Measurements from ENCODE around the gene CCDC91.

CCDC91 gene

GRCh38 chr12:28278499-28278898 lies 88.2 kb downstream of the CCDC91 start:
- Histone ChIP-seq H3K27me3 (ENCODE audit: control insufficient read depth, insufficient read depth, low read length) (no peaks in the 10 kb centered on the region), H3K36me3 (ENCODE audit: control insufficient read depth, insufficient read depth, low read length) (no peaks in the 10 kb centered on the region), H3K4me3 (ENCODE audit: low read length) (no peak overlapping the region), H3K9ac (ENCODE audit: low read length) (no peak overlapping the region), H3K27ac (ENCODE audit: low read depth, low read length) (no peak overlapping the region), H3K4me1 (ENCODE audit: control insufficient read depth, insufficient read depth, low read length) (no peaks in the 10 kb centered on the region)

GRCh38 chr12:28278960-28279359 lies 88.7 kb downstream of the CCDC91 start:
- H3K27me3 ChIP-seq (ENCODE audit: control insufficient read depth, insufficient read depth, low read length), result no peaks in the 10 kb centered on the region
- no peak overlapping the region for H3K4me3 ChIP-seq (ENCODE audit: low read length)
- H3K9ac ChIP-seq (ENCODE audit: low read length), result no peak overlapping the region
- no peaks in the 10 kb centered on the region for H3K36me3 ChIP-seq (ENCODE audit: control insufficient read depth, insufficient read depth, low read length)
- H3K4me1 ChIP-seq (ENCODE audit: control insufficient read depth, insufficient read depth, low read length), result no peaks in the 10 kb centered on the region
- H3K27ac ChIP-seq (ENCODE audit: low read depth, low read length), result no peak overlapping the region

- no peaks in the 10 kb centered on the region for H3K4me1 ChIP-seq (ENCODE audit: control insufficient read depth, insufficient read depth, low read length)
- H3K27ac ChIP-seq (ENCODE audit: low read depth, low read length), result no peak overlapping the region
- no peaks in the 10 kb centered on the region for H3K27me3 ChIP-seq (ENCODE audit: control insufficient read depth, insufficient read depth, low read length)
- H3K4me3 ChIP-seq (ENCODE audit: low read length), result no peak overlapping the region
- H3K36me3 ChIP-seq (ENCODE audit: control insufficient read depth, insufficient read depth, low read length), result peaks cover 2% of the 10 kb centered on the region
- H3K9ac ChIP-seq (ENCODE audit: low read length), result no peak overlapping the region
These were observed 96.1 kb downstream of the CCDC91 start for GRCh38 chr12:28286352-28286751.

- Histone ChIP-seq H3K4me1 (ENCODE audit: control insufficient read depth, insufficient read depth, low read length) (no peaks in the 10 kb centered on the region), H3K9ac (ENCODE audit: low read length) (no peak overlapping the region), H3K27me3 (ENCODE audit: control insufficient read depth, insufficient read depth, low read length) (no peaks in the 10 kb centered on the region), H3K4me3 (ENCODE audit: low read length) (no peak overlapping the region), H3K36me3 (ENCODE audit: control insufficient read depth, insufficient read depth, low read length) (peaks cover 2% of the 10 kb centered on the region), H3K27ac (ENCODE audit: low read depth, low read length) (no peak overlapping the region)
These were observed 100.0 kb downstream of the CCDC91 start for GRCh38 chr12:28290262-28290661.

GRCh38 chr12:28292699-28293098 lies 102.4 kb downstream of the CCDC91 start:
- H3K36me3 ChIP-seq (ENCODE audit: control insufficient read depth, insufficient read depth, low read length), result peaks cover 2% of the 10 kb centered on the region
- no peaks in the 10 kb centered on the region for H3K4me1 ChIP-seq (ENCODE audit: control insufficient read depth, insufficient read depth, low read length)
- H3K4me3 ChIP-seq (ENCODE audit: low read length), result no peak overlapping the region
- no peak overlapping the region for H3K27ac ChIP-seq (ENCODE audit: low read depth, low read length)
- no peaks in the 10 kb centered on the region for H3K27me3 ChIP-seq (ENCODE audit: control insufficient read depth, insufficient read depth, low read length)
- H3K9ac ChIP-seq (ENCODE audit: low read length), result no peak overlapping the region

GRCh38 chr12:28294300-28294699 lies 104.0 kb downstream of the CCDC91 start:
- no peak overlapping the region for H3K27ac ChIP-seq (ENCODE audit: low read depth, low read length)
- H3K4me3 ChIP-seq (ENCODE audit: low read length), result no peak overlapping the region
- no peak overlapping the region for H3K9ac ChIP-seq (ENCODE audit: low read length)
- H3K4me1 ChIP-seq (ENCODE audit: control insufficient read depth, insufficient read depth, low read length), result no peaks in the 10 kb centered on the region
- peaks cover 2% of the 10 kb centered on the region for H3K36me3 ChIP-seq (ENCODE audit: control insufficient read depth, insufficient read depth, low read length)
- H3K27me3 ChIP-seq (ENCODE audit: control insufficient read depth, insufficient read depth, low read length), result no peaks in the 10 kb centered on the region

GRCh38 chr12:28296287-28296686 lies 106.0 kb downstream of the CCDC91 start:
- Histone ChIP-seq H3K36me3 (ENCODE audit: control insufficient read depth, insufficient read depth, low read length) (no peaks in the 10 kb centered on the region), H3K27me3 (ENCODE audit: control insufficient read depth, insufficient read depth, low read length) (no peaks in the 10 kb centered on the region), H3K9ac (ENCODE audit: low read length) (no peak overlapping the region), H3K4me1 (ENCODE audit: control insufficient read depth, insufficient read depth, low read length) (no peaks in the 10 kb centered on the region), H3K27ac (ENCODE audit: low read depth, low read length) (no peak overlapping the region), H3K4me3 (ENCODE audit: low read length) (no peak overlapping the region)

GRCh38 chr12:28303192-28303591 lies 112.9 kb downstream of the CCDC91 start:
- Histone ChIP-seq H3K4me1 (ENCODE audit: control insufficient read depth, insufficient read depth, low read length) (no peaks in the 10 kb centered on the region), H3K4me3 (ENCODE audit: low read length) (no peak overlapping the region), H3K27ac (ENCODE audit: low read depth, low read length) (no peak overlapping the region), H3K27me3 (ENCODE audit: control insufficient read depth, insufficient read depth, low read length) (no peaks in the 10 kb centered on the region), H3K9ac (ENCODE audit: low read length) (no peak overlapping the region), H3K36me3 (ENCODE audit: control insufficient read depth, insufficient read depth, low read length) (no peaks in the 10 kb centered on the region)

- Histone ChIP-seq H3K36me3 (ENCODE audit: control insufficient read depth, insufficient read depth, low read length) (no peaks in the 10 kb centered on the region), H3K27ac (ENCODE audit: low read depth, low read length) (no peak overlapping the region), H3K9ac (ENCODE audit: low read length) (no peak overlapping the region), H3K4me1 (ENCODE audit: control insufficient read depth, insufficient read depth, low read length) (no peaks in the 10 kb centered on the region), H3K27me3 (ENCODE audit: control insufficient read depth, insufficient read depth, low read length) (no peaks in the 10 kb centered on the region), H3K4me3 (ENCODE audit: low read length) (no peak overlapping the region)
These were observed 116.3 kb downstream of the CCDC91 start for GRCh38 chr12:28306535-28306934.

- Histone ChIP-seq H3K4me3 (ENCODE audit: low read length) (no peak overlapping the region), H3K4me1 (ENCODE audit: control insufficient read depth, insufficient read depth, low read length) (no peaks in the 10 kb centered on the region), H3K27ac (ENCODE audit: low read depth, low read length) (no peak overlapping the region), H3K9ac (ENCODE audit: low read length) (no peak overlapping the region), H3K27me3 (ENCODE audit: control insufficient read depth, insufficient read depth, low read length) (no peaks in the 10 kb centered on the region), H3K36me3 (ENCODE audit: control insufficient read depth, insufficient read depth, low read length) (no peaks in the 10 kb centered on the region)
These were observed 118.6 kb downstream of the CCDC91 start for GRCh38 chr12:28308891-28309290.

- Histone ChIP-seq H3K27me3 (ENCODE audit: control insufficient read depth, insufficient read depth, low read length) (no peaks in the 10 kb centered on the region), H3K9ac (ENCODE audit: low read length) (no peak overlapping the region), H3K36me3 (ENCODE audit: control insufficient read depth, insufficient read depth, low read length) (no peaks in the 10 kb centered on the region), H3K27ac (ENCODE audit: low read depth, low read length) (no peak overlapping the region), H3K4me1 (ENCODE audit: control insufficient read depth, insufficient read depth, low read length) (no peaks in the 10 kb centered on the region), H3K4me3 (ENCODE audit: low read length) (no peak overlapping the region)
These were observed 123.4 kb downstream of the CCDC91 start for GRCh38 chr12:28313631-28314030.

GRCh38 chr12:28316049-28316448 lies 125.8 kb downstream of the CCDC91 start:
- no peak overlapping the region for H3K4me3 ChIP-seq (ENCODE audit: low read length)
- H3K27ac ChIP-seq (ENCODE audit: low read depth, low read length), result no peak overlapping the region
- H3K4me1 ChIP-seq (ENCODE audit: control insufficient read depth, insufficient read depth, low read length), result no peaks in the 10 kb centered on the region
- no peak overlapping the region for H3K9ac ChIP-seq (ENCODE audit: low read length)
- H3K27me3 ChIP-seq (ENCODE audit: control insufficient read depth, insufficient read depth, low read length), result no peaks in the 10 kb centered on the region
- H3K36me3 ChIP-seq (ENCODE audit: control insufficient read depth, insufficient read depth, low read length), result no peaks in the 10 kb centered on the region

- Histone ChIP-seq H3K4me1 (ENCODE audit: control insufficient read depth, insufficient read depth, low read length) (no peaks in the 10 kb centered on the region), H3K4me3 (ENCODE audit: low read length) (no peak overlapping the region), H3K27ac (ENCODE audit: low read depth, low read length) (no peak overlapping the region), H3K27me3 (ENCODE audit: control insufficient read depth, insufficient read depth, low read length) (no peaks in the 10 kb centered on the region), H3K9ac (ENCODE audit: low read length) (no peak overlapping the region), H3K36me3 (ENCODE audit: control insufficient read depth, insufficient read depth, low read length) (no peaks in the 10 kb centered on the region)
These were observed 128.0 kb downstream of the CCDC91 start for GRCh38 chr12:28318273-28318672.

Measured in rectal smooth muscle tissue (tissue), 1 donor.